Activated gamma-delta T cell treated with Interleukin-2 at 50 U/mL for 16 hours (primary cell): ENCODE data around the gene CORO2B.
A peak's percentile ranks its signal among the peaks of the same experiment; 100 is the strongest.

Experiments used
- DNase-seq: peaks from one replicate; pipeline ENCODE4 v3.0.0-alpha.2; 2020

The CORO2B gene

GRCh38 chr15:68578980-68579935 is at the start of gene CORO2B:
CORO2B (plus strand) TSS chr15:68578993; CDS start chr15:68579263, 270 bp downstream.
- DNase-seq: no peak

- DNase-seq: no peak
Observed at GRCh38 chr15:68531387-68532179, 47.2 kb upstream of the CORO2B start.

GRCh38 chr15:68536331-68537095 is 42.3 kb upstream of the CORO2B start:
- DNase-seq: no peak

GRCh38 chr15:68537097-68537496 is 41.7 kb upstream of the CORO2B start:
- DNase-seq: no peak

GRCh38 chr15:68537506-68537905 is 41.3 kb upstream of the CORO2B start:
- DNase-seq: no peak

- DNase-seq: no peak
Observed at GRCh38 chr15:68538311-68538710, 40.5 kb upstream of the CORO2B start.

GRCh38 chr15:68541743-68542142 is 37.0 kb upstream of the CORO2B start:
- DNase-seq: no peak

GRCh38 chr15:68542348-68542747 is 36.4 kb upstream of the CORO2B start:
- DNase-seq: no peak

- DNase-seq: no peak
Observed at GRCh38 chr15:68542771-68543164, 36.0 kb upstream of the CORO2B start.

- no peak for DNase-seq
Observed at GRCh38 chr15:68543165-68544008, 35.4 kb upstream of the CORO2B start.

GRCh38 chr15:68546318-68546717 is 32.5 kb upstream of the CORO2B start:
- DNase-seq: no peak

GRCh38 chr15:68548364-68548763 is 30.4 kb upstream of the CORO2B start:
- no peak for DNase-seq

- DNase-seq: no peak
Observed at GRCh38 chr15:68550004-68550403, 28.8 kb upstream of the CORO2B start.

- DNase-seq: peak; percentile 79
Observed at GRCh38 chr15:68550498-68551295, 28.1 kb upstream of the CORO2B start.

GRCh38 chr15:68551296-68551635 is 27.5 kb upstream of the CORO2B start:
- no peak for DNase-seq

- no peak for DNase-seq
Observed at GRCh38 chr15:68552344-68552743, 26.4 kb upstream of the CORO2B start.

GRCh38 chr15:68552773-68553172 is 26.0 kb upstream of the CORO2B start:
- DNase-seq: no peak

GRCh38 chr15:68553314-68553993 is 25.3 kb upstream of the CORO2B start:
- no peak for DNase-seq

GRCh38 chr15:68553994-68554720 is 24.6 kb upstream of the CORO2B start:
- peak; percentile 65 for DNase-seq
